HG03108 (cell line): Measurements from ENCODE around the gene PRKN.

Source experiments
- ATAC-seq: cut with Tn5 transposase; IDR thresholded peaks from one replicate; pipeline ENCODE4 v1.9.1; 2021; ENCODE audit warnings: moderate library complexity; ENCODE audit not compliant: unreplicated experiment

Gene PRKN

GRCh38 chr6:161486361-161487216 lies 1241.0 kb downstream of the PRKN start:
- ATAC-seq, result no peak

GRCh38 chr6:161482517-161482858 lies 1245.1 kb downstream of the PRKN start:
- no peak for ATAC-seq

- ATAC-seq, result no peak
Measured at GRCh38 chr6:161481786-161482516, 1245.6 kb downstream of the PRKN start.

GRCh38 chr6:161480421-161481155 lies 1247.0 kb downstream of the PRKN start:
- ATAC-seq, result no peak

- no peak for ATAC-seq
Measured at GRCh38 chr6:161479376-161479775, 1248.2 kb downstream of the PRKN start.

- no peak for ATAC-seq
Measured at GRCh38 chr6:161477876-161478425, 1249.6 kb downstream of the PRKN start.

GRCh38 chr6:161476711-161477110 lies 1250.9 kb downstream of the PRKN start:
- ATAC-seq, result no peak

GRCh38 chr6:161465403-161465802 lies 1262.2 kb downstream of the PRKN start:
- no peak for ATAC-seq

GRCh38 chr6:161463071-161463470 lies 1264.5 kb downstream of the PRKN start:
- no peak for ATAC-seq

- ATAC-seq, result no peak
Measured at GRCh38 chr6:161462148-161462547, 1265.4 kb downstream of the PRKN start.

- ATAC-seq, result no peak
Measured at GRCh38 chr6:161459008-161459615, 1268.5 kb downstream of the PRKN start.

GRCh38 chr6:161458201-161458951 lies 1269.2 kb downstream of the PRKN start:
- ATAC-seq, result no peak

- ATAC-seq, result no peak
Measured at GRCh38 chr6:161455848-161456247, 1271.7 kb downstream of the PRKN start.

GRCh38 chr6:161453558-161453957 lies 1274.0 kb downstream of the PRKN start:
- ATAC-seq, result no peak

GRCh38 chr6:161452241-161452640 lies 1275.3 kb downstream of the PRKN start:
- ATAC-seq, result no peak

- no peak for ATAC-seq
Measured at GRCh38 chr6:161449521-161449920, 1278.0 kb downstream of the PRKN start.

- no peak for ATAC-seq
Measured at GRCh38 chr6:161446949-161447348, 1280.6 kb downstream of the PRKN start.

- no peak for ATAC-seq
Measured at GRCh38 chr6:161446296-161446925, 1281.2 kb downstream of the PRKN start.

- ATAC-seq, result no peak
Measured at GRCh38 chr6:161445021-161445799, 1282.4 kb downstream of the PRKN start.
